PC-3 (cell line): ENCODE data around the gene HHIPL2.

Experiments used
- CTCF ChIP-seq: fragments of 300-600 bp; sonication (generic); conservative IDR thresholded peaks from 2 replicates; pipeline ENCODE4 v1.5.1; 2017; ENCODE audit warnings: antibody characterized with exemption, low read depth, mild to moderate bottlenecking, low read length
- EZH2 ChIP-seq: fragments of 300-600 bp; sonication (generic); IDR thresholded peaks from one replicate; pipeline ENCODE4 v1.6.1; 2017; ENCODE audit warnings: antibody characterized with exemption, mild to moderate bottlenecking, low read length; ENCODE audit not compliant: unreplicated experiment
- EZH2phosphoT487 ChIP-seq: fragments of 300-600 bp; sonication (generic); IDR thresholded peaks from 2 replicates; pipeline ENCODE4 v1.6.1; 2018; ENCODE audit warnings: mild to moderate bottlenecking, antibody characterized with exemption, low read length, borderline replicate concordance

- TF ChIP-seq EZH2 (no peak), CTCF (no peak), EZH2phosphoT487 (no peak)
Observed at GRCh38 chr1:222529181-222529580, 18.7 kb downstream of the HHIPL2 start.
